ENCODE results near the gene TALDO1. TPM values are rescaled to one million over a fixed set of nuclear protein-coding genes. Genes with fewer than 3 reads are reported as not detected.

TALDO1 gene
- total RNA-seq, 1 donor from 2014 or later = 155 TPM

DNA sequence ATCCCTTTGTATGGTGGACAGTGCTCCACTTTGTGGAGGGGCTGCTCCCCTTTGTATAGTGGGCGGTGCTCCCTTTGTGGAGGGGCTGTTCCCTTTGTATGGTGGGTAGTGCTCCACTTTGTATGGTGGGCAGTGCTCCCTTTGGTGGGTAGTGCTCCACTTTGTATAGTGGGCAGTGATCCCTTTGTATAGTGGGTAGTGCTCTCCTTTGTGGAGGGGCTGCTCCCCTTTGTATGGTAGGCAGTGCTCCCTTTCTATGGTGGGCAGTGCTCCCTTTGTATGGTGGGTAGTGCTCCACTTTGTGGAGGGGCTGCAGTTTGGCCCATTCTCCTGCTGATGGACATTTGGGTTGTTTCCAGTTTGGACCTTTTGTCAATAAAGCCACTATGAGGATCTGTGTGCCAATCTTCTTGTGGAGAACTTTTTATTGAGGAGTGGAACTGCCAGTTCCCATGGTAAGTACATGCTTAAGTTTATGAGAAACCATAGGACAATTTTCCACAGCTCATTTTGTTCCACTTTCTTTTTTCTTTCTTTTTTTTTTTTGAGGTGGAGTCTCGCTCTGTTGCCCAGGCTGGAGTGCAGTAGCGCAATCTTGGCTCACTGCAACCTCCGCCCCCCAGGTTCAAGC, 4.6 kb upstream of the TALDO1 start:
- H3K27me3 Mint-ChIP-seq (ENCODE audit: low read depth, unreplicated experiment) = peaks cover 9% of the 10 kb centered on the region
- no peak overlapping the region for H3K27ac Mint-ChIP-seq (ENCODE audit: unreplicated experiment)
- H4K20me1 ChIP-seq (ENCODE audit: insufficient read depth, low read length) = no peaks in the 10 kb centered on the region
- H3K79me2 ChIP-seq (ENCODE audit: insufficient read depth, low read length) = peaks cover 5% of the 10 kb centered on the region
- H3K4me1 Mint-ChIP-seq (ENCODE audit: low read depth, unreplicated experiment) = peaks cover 5% of the 10 kb centered on the region
- no peak overlapping the region for H3K4me2 ChIP-seq (ENCODE audit: low read length)
- no peak for FAIRE-seq
- no peaks in the 10 kb centered on the region for H3K27me3 ChIP-seq (ENCODE audit: insufficient read depth, low read length)
- no peak overlapping the region for H3K4me3 Mint-ChIP-seq (ENCODE audit: unreplicated experiment)
- no peaks in the 10 kb centered on the region for H3K9me3 Mint-ChIP-seq (ENCODE audit: unreplicated experiment)
- no peak overlapping the region for H3K4me3 ChIP-seq (ENCODE audit: insufficient read depth, low read depth, low read length)
- no peaks in the 10 kb centered on the region for H3K36me3 Mint-ChIP-seq (ENCODE audit: low read depth, unreplicated experiment)
- no peak overlapping the region for H2AFZ ChIP-seq (ENCODE audit: low read depth, low read length)
- no peaks in the 10 kb centered on the region for H3K36me3 ChIP-seq (ENCODE audit: insufficient read depth, low read length)
- H3K9me3 ChIP-seq (ENCODE audit: insufficient read depth, low read depth, low read length) = no peaks in the 10 kb centered on the region
- TF ChIP-seq EZH2 (IDR thresholded peaks at IDR 0.05; ENCODE audit: insufficient read depth, low read length) = no peak
- TF ChIP-seq, protein P1, sequence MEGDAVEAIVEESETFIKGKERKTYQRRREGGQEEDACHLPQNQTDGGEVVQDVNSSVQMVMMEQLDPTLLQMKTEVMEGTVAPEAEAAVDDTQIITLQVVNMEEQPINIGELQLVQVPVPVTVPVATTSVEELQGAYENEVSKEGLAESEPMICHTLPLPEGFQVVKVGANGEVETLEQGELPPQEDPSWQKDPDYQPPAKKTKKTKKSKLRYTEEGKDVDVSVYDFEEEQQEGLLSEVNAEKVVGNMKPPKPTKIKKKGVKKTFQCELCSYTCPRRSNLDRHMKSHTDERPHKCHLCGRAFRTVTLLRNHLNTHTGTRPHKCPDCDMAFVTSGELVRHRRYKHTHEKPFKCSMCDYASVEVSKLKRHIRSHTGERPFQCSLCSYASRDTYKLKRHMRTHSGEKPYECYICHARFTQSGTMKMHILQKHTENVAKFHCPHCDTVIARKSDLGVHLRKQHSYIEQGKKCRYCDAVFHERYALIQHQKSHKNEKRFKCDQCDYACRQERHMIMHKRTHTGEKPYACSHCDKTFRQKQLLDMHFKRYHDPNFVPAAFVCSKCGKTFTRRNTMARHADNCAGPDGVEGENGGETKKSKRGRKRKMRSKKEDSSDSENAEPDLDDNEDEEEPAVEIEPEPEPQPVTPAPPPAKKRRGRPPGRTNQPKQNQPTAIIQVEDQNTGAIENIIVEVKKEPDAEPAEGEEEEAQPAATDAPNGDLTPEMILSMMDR (IDR thresholded peaks at IDR 0.05; ENCODE audit: insufficient read depth, low read depth, low read length) = no peak
- H3K9ac ChIP-seq (ENCODE audit: low read length) = no peak overlapping the region
- no peak for DNase-seq (ENCODE audit: low read depth)
- no peak overlapping the region for H3K27ac ChIP-seq (ENCODE audit: low read depth, low read length)
- H3K4me1 ChIP-seq (ENCODE audit: insufficient read depth, low read length) = peaks cover 3% of the 10 kb centered on the region

DNA sequence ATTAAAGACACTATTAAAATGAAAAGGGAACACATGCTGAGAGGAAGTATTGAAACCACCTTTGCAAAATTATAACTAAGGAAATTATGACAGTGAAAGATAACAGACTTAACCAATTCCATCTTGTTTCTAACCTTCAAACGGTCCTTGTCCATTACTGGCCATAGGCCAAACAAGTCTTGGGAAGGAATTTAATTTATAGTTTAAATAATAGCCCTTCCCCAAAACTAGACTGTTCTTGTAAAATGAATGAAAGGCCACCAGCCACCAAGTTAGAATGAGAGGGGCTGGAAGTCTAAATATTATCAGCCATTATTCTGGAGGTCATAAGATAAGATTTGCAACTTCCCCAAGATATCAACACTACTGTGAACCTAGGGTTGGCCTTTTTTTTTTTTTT, 1.8 kb upstream of the TALDO1 start:
- Mint-ChIP-seq H3K36me3 (ENCODE audit: low read depth, unreplicated experiment) (no peaks in the 10 kb centered on the region), H3K4me1 (ENCODE audit: low read depth, unreplicated experiment) (peaks cover 10% of the 10 kb centered on the region), H3K27ac (ENCODE audit: unreplicated experiment) (no peak overlapping the region), H3K27me3 (ENCODE audit: low read depth, unreplicated experiment) (no peaks in the 10 kb centered on the region), H3K4me3 (ENCODE audit: unreplicated experiment) (no peak overlapping the region), H3K9me3 (ENCODE audit: unreplicated experiment) (no peaks in the 10 kb centered on the region)
- DNase-seq (ENCODE audit: low read depth) (no peak), FAIRE-seq (no peak)
- Histone ChIP-seq H3K27me3 (ENCODE audit: insufficient read depth, low read length) (no peaks in the 10 kb centered on the region), H3K36me3 (ENCODE audit: insufficient read depth, low read length) (no peaks in the 10 kb centered on the region), H2AFZ (ENCODE audit: low read depth, low read length) (no peak overlapping the region), H4K20me1 (ENCODE audit: insufficient read depth, low read length) (peaks cover 22% of the 10 kb centered on the region), H3K4me2 (ENCODE audit: low read length) (no peak overlapping the region), H3K79me2 (ENCODE audit: insufficient read depth, low read length) (peaks cover 32% of the 10 kb centered on the region), H3K9me3 (ENCODE audit: insufficient read depth, low read depth, low read length) (no peaks in the 10 kb centered on the region), H3K27ac (ENCODE audit: low read depth, low read length) (no peak overlapping the region), H3K4me3 (ENCODE audit: insufficient read depth, low read depth, low read length) (no peak overlapping the region), H3K9ac (ENCODE audit: low read length) (no peak overlapping the region), H3K4me1 (ENCODE audit: insufficient read depth, low read length) (peaks cover 15% of the 10 kb centered on the region)
- TF ChIP-seq, protein P1 (IDR thresholded peaks at IDR 0.05; ENCODE audit: insufficient read depth, low read depth, low read length) = no peak

Data from astrocyte (in vitro differentiated cells and primary cell).